ENCODE data around the gene DCAF8. TPM values are rescaled to one million over a fixed set of nuclear protein-coding genes. Genes with fewer than 3 reads are reported as not detected.

Gene DCAF8
- total and polyA plus RNA-seq, 2 experiments from 2014 or later, result 55.0 to 104 TPM

GRCh38 chr1:160217481-160218051, 44.8 kb downstream of the DCAF8 start:
- H3K79me2 ChIP-seq (replicated peaks; ENCODE audit: insufficient read depth), result no peaks in the 10 kb centered on the region
- no peak for DNase-seq (ENCODE audit: low spot score)
- H3K9me3 Mint-ChIP-seq, result no peaks in the 10 kb centered on the region
- no peak for ATAC-seq
- no peaks in the 10 kb centered on the region for H3K9me2 ChIP-seq (ENCODE audit: insufficient read depth)
- H3K4me1 Mint-ChIP-seq, result peaks cover 28% of the 10 kb centered on the region
- H4K20me1 ChIP-seq (replicated peaks; ENCODE audit: insufficient read depth), result peaks cover 3% of the 10 kb centered on the region
- 0 out of 2 replicates have a peak overlapping the region, but pooled peaks have one; percentile 8 for H3K27ac Mint-ChIP-seq
- H3K36me3 Mint-ChIP-seq (ENCODE audit: low read depth), result peaks cover 86% of the 10 kb centered on the region
- peaks cover 11% of the 10 kb centered on the region; the same call in 1 of the 2 replicates for H3K4me1 ChIP-seq (ENCODE audit: insufficient read depth)
- H3K27me3 ChIP-seq (ENCODE audit: insufficient read depth), result no peaks in the 10 kb centered on the region
- H3K4me3 Mint-ChIP-seq, result no peak overlapping the region
- H3K4me3 ChIP-seq, result no peak overlapping the region
- peaks cover 34% of the 10 kb centered on the region for H3K36me3 ChIP-seq (ENCODE audit: insufficient read depth)
- no peak overlapping the region for H3K4me2 ChIP-seq
- TF ChIP-seq CTCF (conservative IDR thresholded peaks at IDR 0.05; ENCODE audit: low read depth in 2 of 2), result no peak
- peak overlapping the region; percentile 81; the same call in 1 of the 2 replicates for H3K27ac ChIP-seq (ENCODE audit: low read depth)
- H3F3A ChIP-seq (replicated peaks; ENCODE audit: low read depth), result peaks cover 8% of the 10 kb centered on the region; the same call in 1 of the 2 replicates
- H2AFZ ChIP-seq, result no peak overlapping the region
- H3K27me3 Mint-ChIP-seq (ENCODE audit: insufficient read depth, low read depth, poor library complexity), result peaks cover 4% of the 10 kb centered on the region

- Histone ChIP-seq H3K4me2 (no peak overlapping the region), H3K27ac (ENCODE audit: low read depth) (peak overlapping the region; percentile 81), H3K27me3 (ENCODE audit: insufficient read depth) (no peaks in the 10 kb centered on the region), H3K9me2 (ENCODE audit: insufficient read depth) (no peaks in the 10 kb centered on the region), H3K79me2 (replicated peaks; ENCODE audit: insufficient read depth) (no peaks in the 10 kb centered on the region), H3K4me3 (no peak overlapping the region), H3F3A (replicated peaks; ENCODE audit: low read depth) (peaks cover 8% of the 10 kb centered on the region; the same call in 1 of the 2 replicates), H3K36me3 (ENCODE audit: insufficient read depth) (peaks cover 44% of the 10 kb centered on the region; the same call in 1 of the 2 replicates), H3K4me1 (ENCODE audit: insufficient read depth) (peaks cover 11% of the 10 kb centered on the region; the same call in 1 of the 2 replicates), H4K20me1 (replicated peaks; ENCODE audit: insufficient read depth) (peaks cover 7% of the 10 kb centered on the region), H2AFZ (no peak overlapping the region)
- DNase-seq (ENCODE audit: low spot score) (no peak), ATAC-seq (no peak)
- H3K9me3 Mint-ChIP-seq, result no peaks in the 10 kb centered on the region
- H3K27me3 Mint-ChIP-seq (ENCODE audit: insufficient read depth, low read depth, poor library complexity), result peaks cover 4% of the 10 kb centered on the region
- no peak overlapping the region for H3K27ac Mint-ChIP-seq
- peaks cover 89% of the 10 kb centered on the region for H3K36me3 Mint-ChIP-seq (ENCODE audit: low read depth)
- peaks cover 33% of the 10 kb centered on the region for H3K4me1 Mint-ChIP-seq
- no peak overlapping the region for H3K4me3 Mint-ChIP-seq
- TF ChIP-seq STAT1 (IDR thresholded peaks at IDR 0.05; ENCODE audit: unreplicated experiment), result no peak
- TF ChIP-seq JUNB (IDR thresholded peaks at IDR 0.05; ENCODE audit: unreplicated experiment), result no peak
- no peak for TF ChIP-seq REST (IDR thresholded peaks at IDR 0.05; ENCODE audit: unreplicated experiment)
- TF ChIP-seq CTCF (conservative IDR thresholded peaks at IDR 0.05; ENCODE audit: low read depth in 2 of 2), result no peak
- no peak for TF ChIP-seq CREB1 (CRISPR knock-in tag; IDR thresholded peaks at IDR 0.05; ENCODE audit: low read depth)
- TF ChIP-seq ZNF462 (CRISPR knock-in tag; IDR thresholded peaks at IDR 0.05), result no peak
Measured at GRCh38 chr1:160216301-160216700, 46.0 kb downstream of the DCAF8 start.

Data from GM23338 (cell line).